K562 (cell line): Measurements from ENCODE around the gene RGS17.

Experiments used
- CREB1 ChIP-seq, 2 experiments: sonication (generic) in 1 of 2; formaldehyde crosslinking in 1 of 2; IDR thresholded peaks; 2 replicates each; pipeline versions ENCODE4 v1.6.1 to v1.8.0; 2012 to 2022; ENCODE audit warnings: inconsistent platforms in 1 of 2, mild to moderate bottlenecking in 1 of 2, missing genetic modification reagents in 1 of 2, moderate library complexity in 1 of 2
- EZH2 ChIP-seq: IDR thresholded peaks from 2 replicates; pipeline ENCODE4 v1.6.1; 2012; ENCODE audit warnings: low read depth, mild to moderate bottlenecking, inconsistent platforms, low read length, borderline replicate concordance
- KAT7 ChIP-seq: sonication (generic); formaldehyde crosslinking; IDR thresholded peaks from 2 replicates; pipeline ENCODE4 v1.8.0; 2022; ENCODE audit warnings: missing genetic modification reagents, mild to moderate bottlenecking, borderline replicate concordance
- KDM5B ChIP-seq: fragments of 200-600 bp; sonication (generic); IDR thresholded peaks from 2 replicates; pipeline ENCODE4 v1.6.1; 2012; ENCODE audit warnings: low read depth, mild to moderate bottlenecking, moderate library complexity, low read length, control low read depth, inconsistent platforms; ENCODE audit not compliant: insufficient replicate concordance
- KLF16 ChIP-seq: IDR thresholded peaks from 2 replicates; pipeline ENCODE4 v1.6.1; 2016; ENCODE audit warnings: antibody characterized with exemption
- MEF2A ChIP-seq: IDR thresholded peaks from 2 replicates; pipeline ENCODE4 v1.6.1; 2011; ENCODE audit warnings: low read depth, mild to moderate bottlenecking, low read length, moderate library complexity; ENCODE audit not compliant: control insufficient read depth
- NR2C1 ChIP-seq, 2 experiments: fragments of 450-650 bp; IDR thresholded peaks; 2 replicates each; pipeline ENCODE4 v1.6.1; 2017; ENCODE audit warnings: mild to moderate bottlenecking in 2 of 2, antibody characterized with exemption in 1 of 2, inconsistent platforms in 1 of 2, missing compliant biosample characterization in 1 of 2, missing genetic modification characterization in 1 of 2
- SRSF9 ChIP-seq: fragments of 200-400 bp; formaldehyde crosslinking; IDR thresholded peaks from 2 replicates; pipeline ENCODE4 v1.6.1; 2017; ENCODE audit warnings: low read depth, low read length, borderline replicate concordance
- ZNF232 ChIP-seq: sonication (generic); formaldehyde crosslinking; IDR thresholded peaks from 2 replicates; pipeline ENCODE4 v1.8.0; 2022; ENCODE audit warnings: mild to moderate bottlenecking, missing genetic modification reagents
- ZNF282 ChIP-seq: sonication (generic); formaldehyde crosslinking; IDR thresholded peaks from 2 replicates; pipeline ENCODE4 v1.8.1; 2023; ENCODE audit warnings: missing genetic modification reagents

- TF ChIP-seq SRSF9, result no peak
- no peak for TF ChIP-seq KAT7 (CRISPR knock-in tag)
- no peak for TF ChIP-seq NR2C1 (IDR thresholded peaks at IDR 0.05)
- no peak for TF ChIP-seq NR2C1 (tag; IDR thresholded peaks at IDR 0.05)
- no peak for TF ChIP-seq ZNF282 (CRISPR knock-in tag)
- TF ChIP-seq KDM5B, result no peak
- TF ChIP-seq KLF16, result no peak
- no peak for TF ChIP-seq MEF2A
- TF ChIP-seq CREB1 (IDR thresholded peaks at IDR 0.05), result no peak
- TF ChIP-seq CREB1 (CRISPR knock-in tag; IDR thresholded peaks at IDR 0.05), result no peak
- TF ChIP-seq EZH2, result no peak
- no peak for TF ChIP-seq ZNF232 (CRISPR knock-in tag)
These were observed 87.4 kb downstream of the RGS17 start for GRCh38 chr6:153043719-153044118.
